WTC11 (cell line): ENCODE results near the gene PZP. TPM values are rescaled to one million over a fixed set of nuclear protein-coding genes. Genes with fewer than 3 reads are reported as not detected.

Experiments used
- ATAC-seq: fragments of 200-7000 bp; cut with Tn5 transposase; 2 replicates; pipeline ENCODE4 v1.10.0; 2021; ENCODE audit warnings: mild to moderate bottlenecking, moderate library complexity
- CTCF ChIA-PET: fragments of 300-600 bp; sonication (Branson Sonifier 250); formaldehyde crosslinking; loops from one replicate; lab custom pipeline; 2021; ENCODE audit warnings: antibody characterized with exemption; lab: Charles Lee
- POLR2A ChIA-PET: fragments of 350-600 bp; sonication (Branson Sonifier 250); formaldehyde crosslinking; loops from one replicate; lab custom pipeline; 2021; ENCODE audit warnings: antibody characterized with exemption; lab: Charles Lee
- DNase-seq: peaks from one replicate; pipeline ENCODE4 v3.0.0; 2021; ENCODE audit warnings: low spot score
- H3K27ac Mint-ChIP-seq: 2 replicates; pipeline ENCODE4 v1.8.0; 2021; ENCODE audit warnings: mixed read lengths
- H3K27me3 Mint-ChIP-seq: 2 replicates; pipeline ENCODE4 v1.8.0; 2021; ENCODE audit warnings: low read depth, mild to moderate bottlenecking, moderate library complexity, mixed read lengths
- H3K36me3 Mint-ChIP-seq: 2 replicates; pipeline ENCODE4 v1.8.0; 2021; ENCODE audit warnings: mixed read lengths
- H3K4me1 Mint-ChIP-seq: 2 replicates; pipeline ENCODE4 v1.8.0; 2022; ENCODE audit warnings: mixed read lengths
- H3K4me3 Mint-ChIP-seq: 2 replicates; pipeline ENCODE4 v1.8.0; 2021; ENCODE audit warnings: mild to moderate bottlenecking, moderate library complexity, mixed read lengths
- H3K9me3 Mint-ChIP-seq: 2 replicates; pipeline ENCODE4 v1.8.0; 2021; ENCODE audit warnings: mixed read lengths
- ATF1 ChIP-seq: sonication (generic); formaldehyde crosslinking; IDR thresholded peaks from 2 replicates; pipeline ENCODE4 v1.8.1; 2023; ENCODE audit warnings: mild to moderate bottlenecking, moderate library complexity, missing genetic modification reagents
- CREB1 ChIP-seq: sonication (generic); formaldehyde crosslinking; IDR thresholded peaks from 2 replicates; pipeline ENCODE4 v1.8.0; 2023; ENCODE audit warnings: mild to moderate bottlenecking, missing genetic modification reagents
- E2F5 ChIP-seq: sonication (generic); formaldehyde crosslinking; IDR thresholded peaks from 2 replicates; pipeline ENCODE4 v1.8.1; 2022; ENCODE audit warnings: mild to moderate bottlenecking, moderate library complexity, missing genetic modification reagents
- ETV6 ChIP-seq: sonication (generic); formaldehyde crosslinking; IDR thresholded peaks from 2 replicates; pipeline ENCODE4 v1.8.1; 2022; ENCODE audit warnings: mild to moderate bottlenecking, missing genetic modification reagents
- FOXJ3 ChIP-seq: sonication (generic); formaldehyde crosslinking; IDR thresholded peaks from 2 replicates; pipeline ENCODE4 v1.9.0; 2021; ENCODE audit warnings: missing genetic modification reagents, mild to moderate bottlenecking, borderline replicate concordance
- GABPB1 ChIP-seq: sonication (generic); formaldehyde crosslinking; IDR thresholded peaks from 2 replicates; pipeline ENCODE4 v1.8.1; 2023; ENCODE audit warnings: mild to moderate bottlenecking, missing genetic modification reagents
- IRF2 ChIP-seq: sonication (generic); formaldehyde crosslinking; IDR thresholded peaks from 2 replicates; pipeline ENCODE4 v1.8.0; 2022; ENCODE audit warnings: low read depth, missing genetic modification reagents, borderline replicate concordance
- JAZF1 ChIP-seq: fragments of 250-450 bp; sonication (Bioruptor Pico); IDR thresholded peaks from 2 replicates; pipeline ENCODE4 v1.9.0; 2021; ENCODE audit warnings: moderate library complexity, mild to moderate bottlenecking, inconsistent platforms
- KAT7 ChIP-seq: sonication (generic); formaldehyde crosslinking; IDR thresholded peaks from 2 replicates; pipeline ENCODE4 v1.8.1; 2023; ENCODE audit warnings: missing genetic modification reagents, mild to moderate bottlenecking, borderline replicate concordance
- MLX ChIP-seq: sonication (generic); formaldehyde crosslinking; IDR thresholded peaks from 2 replicates; pipeline ENCODE4 v1.8.1; 2023; ENCODE audit warnings: mild to moderate bottlenecking, missing genetic modification reagents, moderate library complexity
- MYBL2 ChIP-seq: sonication (generic); formaldehyde crosslinking; IDR thresholded peaks from 2 replicates; pipeline ENCODE4 v1.8.1; 2023; ENCODE audit warnings: mild to moderate bottlenecking, moderate library complexity, missing genetic modification reagents
- NFATC4 ChIP-seq: fragments of 250-450 bp; sonication (Bioruptor Pico); IDR thresholded peaks from 2 replicates; pipeline ENCODE4 v1.9.0; 2021; ENCODE audit warnings: mild to moderate bottlenecking
- NR1H2 ChIP-seq: sonication (generic); formaldehyde crosslinking; IDR thresholded peaks from 2 replicates; pipeline ENCODE4 v1.9.0; 2021; ENCODE audit warnings: mild to moderate bottlenecking, moderate library complexity, missing genetic modification reagents
- OVOL2 ChIP-seq: fragments of 250-450 bp; sonication (Bioruptor Pico); IDR thresholded peaks from 2 replicates; pipeline ENCODE4 v1.9.0; 2021; ENCODE audit warnings: mild to moderate bottlenecking, borderline replicate concordance
- SMAD4 ChIP-seq: sonication (generic); formaldehyde crosslinking; IDR thresholded peaks from 2 replicates; pipeline ENCODE4 v1.8.0; 2022; ENCODE audit warnings: mild to moderate bottlenecking, missing genetic modification reagents
- SP1 ChIP-seq: sonication (generic); formaldehyde crosslinking; conservative IDR thresholded peaks from 2 replicates; pipeline ENCODE4 v1.8.1; 2022; ENCODE audit warnings: missing genetic modification reagents
- TEAD4 ChIP-seq: sonication (generic); formaldehyde crosslinking; IDR thresholded peaks from 2 replicates; pipeline ENCODE4 v1.8.0; 2022; ENCODE audit warnings: mild to moderate bottlenecking, missing genetic modification reagents
- TP53 ChIP-seq: sonication (generic); formaldehyde crosslinking; IDR thresholded peaks from 2 replicates; pipeline ENCODE4 v1.8.1; 2023; ENCODE audit warnings: mild to moderate bottlenecking, missing genetic modification reagents
- ZNF219 ChIP-seq: sonication (generic); formaldehyde crosslinking; IDR thresholded peaks from 2 replicates; pipeline ENCODE4 v1.8.0; 2023; ENCODE audit warnings: missing genetic modification reagents, mild to moderate bottlenecking, borderline replicate concordance
- ZNF263 ChIP-seq: sonication (generic); formaldehyde crosslinking; IDR thresholded peaks from 2 replicates; pipeline ENCODE4 v1.8.1; 2022; ENCODE audit warnings: low read depth, mild to moderate bottlenecking, moderate library complexity, missing genetic modification reagents
- ZNF423 ChIP-seq: fragments of 250-450 bp; sonication (Bioruptor Pico); IDR thresholded peaks from 2 replicates; pipeline ENCODE4 v2.1.2; 2022; ENCODE audit warnings: mild to moderate bottlenecking, moderate library complexity
- ZSCAN18 ChIP-seq: fragments of 250-450 bp; sonication (Bioruptor Pico); IDR thresholded peaks from 2 replicates; pipeline ENCODE4 v2.1.2; 2022; ENCODE audit warnings: mild to moderate bottlenecking, moderate library complexity
- total RNA-seq: library from RNA; stranded (reverse); gene quantifications from 3 replicates; pipeline ENCODE4 v1.2.3, GENCODE V29; 2021
- TF ChIP-seq, protein P1 (sequence below): sonication (generic); formaldehyde crosslinking; IDR thresholded peaks from 2 replicates; pipeline ENCODE4 v1.8.0; 2023; ENCODE audit warnings: mild to moderate bottlenecking, missing genetic modification reagents
- TF ChIP-seq, protein P2 (sequence below): sonication (generic); formaldehyde crosslinking; IDR thresholded peaks from 2 replicates; pipeline ENCODE4 v1.8.0; 2022; ENCODE audit warnings: missing genetic modification reagents
- TF ChIP-seq, protein P3 (sequence below): sonication (generic); formaldehyde crosslinking; IDR thresholded peaks from 2 replicates; pipeline ENCODE4 v1.8.1; 2022; ENCODE audit warnings: mild to moderate bottlenecking, missing genetic modification reagents, moderate library complexity, borderline replicate concordance

Gene PZP
- total RNA-seq, 1 experiment from 2014 or later, result 0.15 TPM

GRCh38 chr12:9148926-9149325 lies 59.3 kb downstream of the PZP start:
- DNase-seq (no peak), ATAC-seq (no peak)
- Mint-ChIP-seq H3K27ac (no peak overlapping the region), H3K36me3 (peaks cover 22% of the 10 kb centered on the region), H3K27me3 (peaks cover 13% of the 10 kb centered on the region), H3K4me3 (no peak overlapping the region), H3K9me3 (peaks cover 28% of the 10 kb centered on the region), H3K4me1 (no peaks in the 10 kb centered on the region)
- CTCF ChIA-PET, result interaction anchor here (0.7 to 1.0 kb wide), 4 partner anchors 21 to 182 kb away, joined by 3 to 4 read pairs (median 3); no protein-coding TSS in a partner anchor
- no peak for TF ChIP-seq ZNF219 (CRISPR knock-in tag)
- TF ChIP-seq TEAD4 (CRISPR knock-in tag), result no peak
- TF ChIP-seq NFATC4 (CRISPR knock-in tag), result no peak
- no peak for TF ChIP-seq KAT7 (CRISPR knock-in tag)
- TF ChIP-seq ETV6 (CRISPR knock-in tag), result no peak
- no peak for TF ChIP-seq SP1 (CRISPR knock-in tag)
- TF ChIP-seq ATF1, result no peak
- no peak for TF ChIP-seq MYBL2
- no peak for TF ChIP-seq ZNF263 (CRISPR knock-in tag)
- no peak for TF ChIP-seq TP53 (CRISPR knock-in tag)
- POLR2A ChIA-PET, result no interaction called here

GRCh38 chr12:9147461-9147860 lies 60.7 kb downstream of the PZP start:
- DNase-seq (no peak), ATAC-seq (no peak)
- CTCF ChIA-PET, result no interaction called here
- Mint-ChIP-seq H3K9me3 (peaks cover 42% of the 10 kb centered on the region), H3K4me1 (no peaks in the 10 kb centered on the region), H3K27me3 (peaks cover 19% of the 10 kb centered on the region), H3K36me3 (peaks cover 35% of the 10 kb centered on the region), H3K4me3 (no peak overlapping the region), H3K27ac (no peak overlapping the region)
- POLR2A ChIA-PET, result no interaction called here
- no peak for TF ChIP-seq ZNF423 (CRISPR knock-in tag)

DNA sequence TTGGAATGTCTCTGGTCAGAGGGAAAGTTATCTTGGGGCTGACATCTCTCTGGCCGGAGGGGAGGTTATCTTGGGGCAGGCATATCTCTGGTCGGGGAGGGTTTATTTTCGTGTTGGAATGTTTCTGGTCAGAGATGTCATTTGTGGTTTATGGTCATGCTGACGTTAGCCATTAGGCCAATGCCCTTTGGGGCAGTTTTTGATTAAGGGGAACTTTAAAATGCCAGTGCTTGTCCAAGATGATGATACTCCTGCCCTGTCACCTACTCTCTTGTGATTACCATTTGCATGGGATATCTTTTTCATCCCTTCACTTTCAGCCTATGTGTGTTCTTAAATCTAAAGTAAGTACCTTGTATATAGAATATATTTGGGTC lies 63.5 kb downstream of the PZP start:
- peaks cover 65% of the 10 kb centered on the region for H3K9me3 Mint-ChIP-seq
- POLR2A ChIA-PET, result no interaction called here
- CTCF ChIA-PET, result no interaction called here
- H3K27ac Mint-ChIP-seq, result no peak overlapping the region
- DNase-seq, result no peak
- H3K4me1 Mint-ChIP-seq, result no peaks in the 10 kb centered on the region
- peaks cover 19% of the 10 kb centered on the region for H3K27me3 Mint-ChIP-seq
- H3K36me3 Mint-ChIP-seq, result peaks cover 51% of the 10 kb centered on the region
- H3K4me3 Mint-ChIP-seq, result no peak overlapping the region
- ATAC-seq, result no peak
- TF ChIP-seq, protein P1, sequence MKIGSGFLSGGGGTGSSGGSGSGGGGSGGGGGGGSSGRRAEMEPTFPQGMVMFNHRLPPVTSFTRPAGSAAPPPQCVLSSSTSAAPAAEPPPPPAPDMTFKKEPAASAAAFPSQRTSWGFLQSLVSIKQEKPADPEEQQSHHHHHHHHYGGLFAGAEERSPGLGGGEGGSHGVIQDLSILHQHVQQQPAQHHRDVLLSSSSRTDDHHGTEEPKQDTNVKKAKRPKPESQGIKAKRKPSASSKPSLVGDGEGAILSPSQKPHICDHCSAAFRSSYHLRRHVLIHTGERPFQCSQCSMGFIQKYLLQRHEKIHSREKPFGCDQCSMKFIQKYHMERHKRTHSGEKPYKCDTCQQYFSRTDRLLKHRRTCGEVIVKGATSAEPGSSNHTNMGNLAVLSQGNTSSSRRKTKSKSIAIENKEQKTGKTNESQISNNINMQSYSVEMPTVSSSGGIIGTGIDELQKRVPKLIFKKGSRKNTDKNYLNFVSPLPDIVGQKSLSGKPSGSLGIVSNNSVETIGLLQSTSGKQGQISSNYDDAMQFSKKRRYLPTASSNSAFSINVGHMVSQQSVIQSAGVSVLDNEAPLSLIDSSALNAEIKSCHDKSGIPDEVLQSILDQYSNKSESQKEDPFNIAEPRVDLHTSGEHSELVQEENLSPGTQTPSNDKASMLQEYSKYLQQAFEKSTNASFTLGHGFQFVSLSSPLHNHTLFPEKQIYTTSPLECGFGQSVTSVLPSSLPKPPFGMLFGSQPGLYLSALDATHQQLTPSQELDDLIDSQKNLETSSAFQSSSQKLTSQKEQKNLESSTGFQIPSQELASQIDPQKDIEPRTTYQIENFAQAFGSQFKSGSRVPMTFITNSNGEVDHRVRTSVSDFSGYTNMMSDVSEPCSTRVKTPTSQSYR (CRISPR knock-in tag), result no peak
- TF ChIP-seq MLX (CRISPR knock-in tag), result no peak
- no peak for TF ChIP-seq GABPB1
- TF ChIP-seq CREB1 (CRISPR knock-in tag), result no peak
- no peak for TF ChIP-seq ZSCAN18 (CRISPR knock-in tag)
- TF ChIP-seq JAZF1 (CRISPR knock-in tag), result no peak
- no peak for TF ChIP-seq TEAD4 (CRISPR knock-in tag)
- no peak for TF ChIP-seq FOXJ3 (CRISPR knock-in tag)
- TF ChIP-seq IRF2 (CRISPR knock-in tag), result no peak
- TF ChIP-seq SMAD4 (CRISPR knock-in tag), result no peak
- no peak for TF ChIP-seq OVOL2 (CRISPR knock-in tag)
- no peak for TF ChIP-seq NR1H2 (CRISPR knock-in tag)
- TF ChIP-seq, protein P2, sequence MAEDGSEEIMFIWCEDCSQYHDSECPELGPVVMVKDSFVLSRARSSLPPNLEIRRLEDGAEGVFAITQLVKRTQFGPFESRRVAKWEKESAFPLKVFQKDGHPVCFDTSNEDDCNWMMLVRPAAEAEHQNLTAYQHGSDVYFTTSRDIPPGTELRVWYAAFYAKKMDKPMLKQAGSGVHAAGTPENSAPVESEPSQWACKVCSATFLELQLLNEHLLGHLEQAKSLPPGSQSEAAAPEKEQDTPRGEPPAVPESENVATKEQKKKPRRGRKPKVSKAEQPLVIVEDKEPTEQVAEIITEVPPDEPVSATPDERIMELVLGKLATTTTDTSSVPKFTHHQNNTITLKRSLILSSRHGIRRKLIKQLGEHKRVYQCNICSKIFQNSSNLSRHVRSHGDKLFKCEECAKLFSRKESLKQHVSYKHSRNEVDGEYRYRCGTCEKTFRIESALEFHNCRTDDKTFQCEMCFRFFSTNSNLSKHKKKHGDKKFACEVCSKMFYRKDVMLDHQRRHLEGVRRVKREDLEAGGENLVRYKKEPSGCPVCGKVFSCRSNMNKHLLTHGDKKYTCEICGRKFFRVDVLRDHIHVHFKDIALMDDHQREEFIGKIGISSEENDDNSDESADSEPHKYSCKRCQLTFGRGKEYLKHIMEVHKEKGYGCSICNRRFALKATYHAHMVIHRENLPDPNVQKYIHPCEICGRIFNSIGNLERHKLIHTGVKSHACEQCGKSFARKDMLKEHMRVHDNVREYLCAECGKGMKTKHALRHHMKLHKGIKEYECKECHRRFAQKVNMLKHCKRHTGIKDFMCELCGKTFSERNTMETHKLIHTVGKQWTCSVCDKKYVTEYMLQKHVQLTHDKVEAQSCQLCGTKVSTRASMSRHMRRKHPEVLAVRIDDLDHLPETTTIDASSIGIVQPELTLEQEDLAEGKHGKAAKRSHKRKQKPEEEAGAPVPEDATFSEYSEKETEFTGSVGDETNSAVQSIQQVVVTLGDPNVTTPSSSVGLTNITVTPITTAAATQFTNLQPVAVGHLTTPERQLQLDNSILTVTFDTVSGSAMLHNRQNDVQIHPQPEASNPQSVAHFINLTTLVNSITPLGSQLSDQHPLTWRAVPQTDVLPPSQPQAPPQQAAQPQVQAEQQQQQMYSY (CRISPR knock-in tag), result no peak
- TF ChIP-seq E2F5 (CRISPR knock-in tag), result no peak
- TF ChIP-seq, protein P3, sequence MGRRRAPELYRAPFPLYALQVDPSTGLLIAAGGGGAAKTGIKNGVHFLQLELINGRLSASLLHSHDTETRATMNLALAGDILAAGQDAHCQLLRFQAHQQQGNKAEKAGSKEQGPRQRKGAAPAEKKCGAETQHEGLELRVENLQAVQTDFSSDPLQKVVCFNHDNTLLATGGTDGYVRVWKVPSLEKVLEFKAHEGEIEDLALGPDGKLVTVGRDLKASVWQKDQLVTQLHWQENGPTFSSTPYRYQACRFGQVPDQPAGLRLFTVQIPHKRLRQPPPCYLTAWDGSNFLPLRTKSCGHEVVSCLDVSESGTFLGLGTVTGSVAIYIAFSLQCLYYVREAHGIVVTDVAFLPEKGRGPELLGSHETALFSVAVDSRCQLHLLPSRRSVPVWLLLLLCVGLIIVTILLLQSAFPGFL (CRISPR knock-in tag), result no peak
